ENCODE measurements around the gene NFS1.
A peak's percentile ranks its signal among the peaks of the same experiment; 100 is the strongest.

Gene NFS1

GRCh38 chr20:35665949-35666288 is 33.2 kb downstream of the NFS1 start:
- in situ Hi-C loops (cut with MboI; ENCODE audit: low pct_unique_long_range_greater_than_20kb, low sequenced_read_pairs, unreplicated experiment) = no loop called here
- no peak for DNase-seq (ENCODE audit: low spot score)
- TF ChIP-seq CTCF (IDR thresholded peaks at IDR 0.05; ENCODE audit: extremely low read depth, insufficient read depth, missing control alignments) = no peak

DNA sequence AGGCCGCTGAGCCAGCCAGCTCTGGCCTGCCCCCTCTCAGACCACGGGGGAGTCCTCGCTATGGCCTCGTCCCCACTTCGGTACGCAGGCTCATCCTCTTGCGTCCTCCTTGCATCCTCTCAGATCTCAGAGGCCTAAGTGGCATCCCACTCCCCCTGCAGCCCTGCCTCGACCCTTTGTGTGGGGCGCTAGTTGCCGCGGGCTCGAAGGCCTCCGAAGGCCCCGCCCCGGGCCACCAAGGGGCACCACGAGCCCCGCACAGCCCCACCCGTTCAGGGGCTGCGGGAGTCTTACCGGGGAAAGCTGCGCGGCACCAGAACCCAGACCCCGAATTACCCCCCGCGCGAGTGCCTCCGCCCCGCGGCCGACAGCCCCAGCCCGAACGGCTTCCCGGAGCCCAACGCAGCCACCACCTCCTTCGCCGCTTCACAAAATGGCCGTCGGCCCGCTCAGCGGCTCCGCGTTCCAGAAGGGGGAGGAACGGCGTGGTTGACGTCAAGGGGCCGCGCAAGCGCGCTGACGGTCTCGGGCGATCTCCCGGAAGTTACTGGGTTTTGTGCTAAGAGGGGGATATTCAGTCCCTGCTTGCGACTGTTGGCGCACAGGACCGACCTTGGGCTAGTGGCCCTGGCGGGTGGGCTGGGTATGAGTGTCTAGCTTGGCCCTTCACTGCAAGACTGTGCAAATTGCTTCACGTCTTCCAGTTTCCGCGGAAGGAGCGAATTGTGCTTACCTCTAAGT is 34.5 kb downstream of the NFS1 start, which contains the start of the genes CPNE1 and RBM12:
Gene CPNE1 (minus strand): TSS at position 435 of the 741 bp plus-strand sequence. CDS start 31,977 bp downstream, outside the sequence.
Gene RBM12 (minus strand): TSS at position 435 of the 741 bp plus-strand sequence. CDS start 9,578 bp downstream, outside the sequence.
- in situ Hi-C loops (cut with MboI; ENCODE audit: low pct_unique_long_range_greater_than_20kb, low sequenced_read_pairs, unreplicated experiment) = no loop called here

GRCh38 chr20:35663516-35664465 is 35.4 kb downstream of the NFS1 start:
- in situ Hi-C loops (cut with MboI; ENCODE audit: low pct_unique_long_range_greater_than_20kb, low sequenced_read_pairs, unreplicated experiment) = no loop called here
- TF ChIP-seq CTCF (IDR thresholded peaks at IDR 0.05; ENCODE audit: extremely low read depth, insufficient read depth, missing control alignments) = no peak
- DNase-seq (ENCODE audit: low spot score) = peak; percentile 57

More for the DNA sequence above, 34.5 kb downstream of the NFS1 start, which contains the start of the genes CPNE1 and RBM12:
- DNase-seq (ENCODE audit: low spot score) = peak; percentile 98
- no peak for TF ChIP-seq CTCF (IDR thresholded peaks at IDR 0.05; ENCODE audit: extremely low read depth, insufficient read depth, missing control alignments)

DNA sequence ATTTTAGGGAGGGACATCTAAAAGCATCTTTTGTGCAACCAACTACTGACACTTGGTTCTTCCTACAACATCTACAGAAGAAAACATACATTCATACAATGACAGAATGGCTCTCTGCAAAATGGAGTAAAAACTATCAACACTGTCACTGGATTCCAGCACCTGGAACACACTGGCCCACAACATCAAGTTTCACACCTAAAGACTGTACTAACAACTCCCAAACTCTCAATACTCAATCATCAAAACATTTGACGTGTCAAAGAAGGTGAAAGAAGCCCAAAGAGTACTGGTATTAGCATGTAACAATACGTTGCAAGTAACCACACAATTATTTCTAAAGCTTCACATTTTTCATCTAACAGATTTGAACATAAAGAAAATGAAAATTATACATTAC is 36.6 kb downstream of the NFS1 start:
- in situ Hi-C loops (cut with MboI; ENCODE audit: low pct_unique_long_range_greater_than_20kb, low sequenced_read_pairs, unreplicated experiment) = no loop called here
- DNase-seq (ENCODE audit: low spot score) = no peak
- TF ChIP-seq CTCF (IDR thresholded peaks at IDR 0.05; ENCODE audit: extremely low read depth, insufficient read depth, missing control alignments) = no peak

DNA sequence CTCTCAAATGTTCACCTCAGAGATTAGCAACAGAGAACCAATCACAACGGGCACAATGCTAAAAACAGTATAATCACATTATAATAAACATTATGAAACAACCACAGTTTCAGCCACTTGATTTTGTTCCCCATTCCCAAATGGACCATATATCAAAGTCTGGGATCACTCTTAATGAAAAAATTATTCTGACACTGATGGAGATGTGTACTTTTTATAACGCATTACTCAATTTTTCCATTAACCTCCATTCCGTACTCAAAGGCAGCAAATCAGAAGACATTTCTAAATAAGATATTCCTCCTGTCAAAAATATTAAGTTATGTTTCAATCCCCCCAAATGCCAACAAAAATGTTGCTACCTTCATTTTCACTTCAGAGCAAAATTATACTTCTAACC is 37.2 kb downstream of the NFS1 start:
- no peak for TF ChIP-seq CTCF (IDR thresholded peaks at IDR 0.05; ENCODE audit: extremely low read depth, insufficient read depth, missing control alignments)
- in situ Hi-C loops (cut with MboI; ENCODE audit: low pct_unique_long_range_greater_than_20kb, low sequenced_read_pairs, unreplicated experiment) = no loop called here
- DNase-seq (ENCODE audit: low spot score) = no peak

GRCh38 chr20:35661053-35661452 is 38.1 kb downstream of the NFS1 start:
- no peak for DNase-seq (ENCODE audit: low spot score)
- TF ChIP-seq CTCF (IDR thresholded peaks at IDR 0.05; ENCODE audit: extremely low read depth, insufficient read depth, missing control alignments) = no peak
- in situ Hi-C loops (cut with MboI; ENCODE audit: low pct_unique_long_range_greater_than_20kb, low sequenced_read_pairs, unreplicated experiment) = no loop called here
